Renal cortex interstitium (tissue), 3 donors: ENCODE measurements around the gene SMC4. TPM values are rescaled to one million over a fixed set of nuclear protein-coding genes. Genes with fewer than 3 reads are reported as not detected.

Experiments
- polyA plus RNA-seq, 3 donors: library from polyadenylated mRNA; unstranded; fragments of 120-200 nt; gene quantifications; one replicate each; pipeline ENCODE4 v1.2.1, GENCODE V29; 2013; ENCODE audit not compliant: insufficient read length in 3 of 3

SMC4 gene
- polyA plus RNA-seq, 3 donors: 92.2 to 146 (median 101) TPM

Other genes starting within 250 kb of the SMC4 start
- gene C3orf80, start 174.2 kb upstream of the SMC4 start, polyA plus RNA-seq: under 1 TPM; 0.30 to 0.39 (median 0.32) TPM
- 10 to 100 TPM; 52.4 to 67.3 (median 61.8) TPM for gene IFT80, start 425 bp upstream of the SMC4 start, polyA plus RNA-seq
- gene TRIM59, start 50.1 kb downstream of the SMC4 start, polyA plus RNA-seq: 10 to 100 TPM; 18.8 to 21.6 (median 20.7) TPM
- 10 to 100 TPM; 57.4 to 88.8 (median 80.7) TPM for gene KPNA4, start 165.9 kb downstream of the SMC4 start, polyA plus RNA-seq